ENCODE measurements around the gene DNMT3A.

GRCh38 chr2:25334482-25334881, 7.2 kb downstream of the DNMT3A start:
- TF ChIP-seq POLR2AphosphoS5 (IDR thresholded peaks at IDR 0.05; ENCODE audit: low read depth, low read length) (no peak), SIN3A (IDR thresholded peaks at IDR 0.05; ENCODE audit: borderline replicate concordance, insufficient read depth, low read length) (no peak)
